Transverse colon (tissue), 4 donors: ENCODE data around the gene C6orf47. TPM values are rescaled to one million over a fixed set of nuclear protein-coding genes. Genes with fewer than 3 reads are reported as not detected.
A peak's percentile ranks its signal among the peaks of the same experiment; 100 is the strongest.

ENCODE experiments used
- DNase-seq: peaks from one replicate; pipeline ENCODE4 v3.0.0-alpha.2; 2019
- H3K27ac ChIP-seq, 4 donors: fragments of 200-600 bp; sonication (generic); 2 replicates each; pipeline ENCODE4 v1.5.1; 2016 to 2018; ENCODE audit warnings: inconsistent platforms in 4 of 4
- H3K27me3 ChIP-seq: fragments of 200-600 bp; sonication (generic); 2 replicates; pipeline ENCODE4 v1.5.1; 2017; ENCODE audit warnings: inconsistent platforms
- H3K36me3 ChIP-seq, 4 donors: fragments of 200-600 bp; sonication (generic); 2 replicates each; pipeline ENCODE4 v1.5.1; 2017 to 2019; ENCODE audit warnings: inconsistent platforms in 4 of 4
- H3K4me1 ChIP-seq, 4 donors: fragments of 200-600 bp; sonication (generic); 2 replicates each; pipeline ENCODE4 v1.5.1; 2017 to 2020; ENCODE audit warnings: inconsistent platforms in 4 of 4
- H3K4me3 ChIP-seq, 4 donors: fragments of 200-600 bp; sonication (generic); 1 replicate in 1 of 4; 2 replicates in 3 of 4; pipeline versions ENCODE4 v1.5.1 to v1.6.1; 2017 to 2019; ENCODE audit warnings: inconsistent platforms in 4 of 4
- H3K9me3 ChIP-seq, 2 donors: fragments of 200-600 bp; sonication (generic); 2 replicates each; pipeline ENCODE4 v1.5.1; 2017 to 2019; ENCODE audit warnings: inconsistent platforms in 2 of 2
- EP300 ChIP-seq: sonication (generic); formaldehyde crosslinking; IDR thresholded peaks from one replicate; pipeline ENCODE4 v1.6.1; 2017; ENCODE audit warnings: antibody characterized with exemption, low read depth
- POLR2A ChIP-seq: fragments of 450-650 bp; IDR thresholded peaks from one replicate; pipeline ENCODE4 v1.6.1; 2016; ENCODE audit warnings: antibody characterized with exemption, mild to moderate bottlenecking, moderate library complexity
- POLR2AphosphoS5 ChIP-seq, 3 donors: sonication (generic); formaldehyde crosslinking; IDR thresholded peaks; one replicate each; pipeline ENCODE4 v1.6.1; 2016; ENCODE audit warnings: antibody characterized with exemption in 3 of 3
- WGBS, 2 donors: methylation state at CpG; one replicate each; pipeline ENCODE4 v1.1.5; 2018; ENCODE audit warnings: low coverage in 1 of 2; 5-methylcytosine and 5-hydroxymethylcytosine counted together
- in situ Hi-C, 4 donors: fragments of 200-750 bp; cut with MboI; loops; one replicate each; pipeline versions ENCODE4 v1.15.0 to v1.15.1; 2017; ENCODE audit warnings: low sequenced_read_pairs in 3 of 4, low pct_ligation_motif_present in 1 of 4, low pct_unique_long_range_greater_than_20kb in 1 of 4
- intact Hi-C: fragments of 100-400 bp; cut with DNase I; formaldehyde crosslinking; loops from one replicate; pipeline ENCODE4 v1.15.1; 2023; ENCODE audit warnings: low total_unique reads
- total RNA-seq, 4 donors: library from RNA; depleted of rRNA; stranded (reverse); fragments of >200 nt; gene quantifications; one replicate each; pipeline ENCODE4 v1.1.0, GENCODE V29; 2016
- TF ChIP-seq, protein P1 (sequence below), 5 experiments: fragments of 200-600 bp in 3 of 5; fragments of 450-650 bp in 2 of 5; sonication (generic) in 3 of 5; IDR thresholded peaks; 1 replicate in 2 of 5; 2 replicates in 3 of 5; pipeline ENCODE4 v1.5.1; 2016 to 2017; ENCODE audit warnings: antibody characterized with exemption in 5 of 5, inconsistent platforms in 3 of 5, mild to moderate bottlenecking in 2 of 5, moderate library complexity in 1 of 5

C6orf47 gene
- total RNA-seq, 4 donors from 2014 or later, result 18.7 to 45.7 (median 25.2) TPM

DNA sequence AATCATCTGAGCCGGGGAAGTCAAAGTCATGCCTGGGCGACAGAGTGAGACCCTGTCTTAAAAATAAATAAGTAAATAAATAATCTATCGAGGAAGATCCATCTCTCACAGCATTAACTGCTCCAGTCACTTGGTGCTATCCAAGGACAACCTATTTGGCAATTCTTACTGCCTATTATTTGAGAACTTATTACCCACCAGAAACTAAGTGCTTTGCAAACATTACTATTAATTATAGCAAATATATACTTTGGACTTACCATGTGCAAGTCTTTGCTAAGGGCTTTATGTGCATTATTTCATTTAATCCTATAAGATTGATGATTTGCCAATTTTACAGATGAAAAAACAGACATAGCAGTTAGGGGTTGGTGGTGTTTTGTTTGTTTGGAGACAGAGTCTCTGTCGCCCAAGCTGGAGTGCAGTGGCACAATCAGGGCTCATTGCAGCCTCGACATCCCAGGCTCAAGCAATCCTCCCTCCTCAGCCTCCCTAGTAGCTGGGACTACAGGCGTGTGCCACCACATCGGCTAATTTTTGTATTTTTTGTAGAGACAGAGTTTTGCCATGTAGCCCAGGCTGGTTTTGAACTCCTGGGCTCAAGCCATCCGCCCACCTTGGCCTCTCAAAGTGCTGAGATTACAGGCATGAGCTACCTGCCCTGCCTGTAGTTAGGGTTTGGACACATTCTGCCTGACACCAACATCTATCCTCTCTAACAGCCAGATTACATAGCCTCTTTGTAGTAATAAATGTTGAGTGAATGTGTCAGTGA, 5.8 kb downstream of the C6orf47 start:
- Histone ChIP-seq H3K4me1 (peaks cover 20 to 62% (median 41%) of the 10 kb centered on the region in 4 donors), H3K9me3 (no peaks in the 10 kb centered on the region), H3K4me3 (no peak overlapping the region), H3K27me3 (no peaks in the 10 kb centered on the region), H3K36me3 (peaks cover 0 to 7% (median 0%) of the 10 kb centered on the region in 4 donors), H3K27ac (no peak overlapping the region)
- TF ChIP-seq EP300, result no peak
- no peak for TF ChIP-seq POLR2A
- TF ChIP-seq, protein P1, sequence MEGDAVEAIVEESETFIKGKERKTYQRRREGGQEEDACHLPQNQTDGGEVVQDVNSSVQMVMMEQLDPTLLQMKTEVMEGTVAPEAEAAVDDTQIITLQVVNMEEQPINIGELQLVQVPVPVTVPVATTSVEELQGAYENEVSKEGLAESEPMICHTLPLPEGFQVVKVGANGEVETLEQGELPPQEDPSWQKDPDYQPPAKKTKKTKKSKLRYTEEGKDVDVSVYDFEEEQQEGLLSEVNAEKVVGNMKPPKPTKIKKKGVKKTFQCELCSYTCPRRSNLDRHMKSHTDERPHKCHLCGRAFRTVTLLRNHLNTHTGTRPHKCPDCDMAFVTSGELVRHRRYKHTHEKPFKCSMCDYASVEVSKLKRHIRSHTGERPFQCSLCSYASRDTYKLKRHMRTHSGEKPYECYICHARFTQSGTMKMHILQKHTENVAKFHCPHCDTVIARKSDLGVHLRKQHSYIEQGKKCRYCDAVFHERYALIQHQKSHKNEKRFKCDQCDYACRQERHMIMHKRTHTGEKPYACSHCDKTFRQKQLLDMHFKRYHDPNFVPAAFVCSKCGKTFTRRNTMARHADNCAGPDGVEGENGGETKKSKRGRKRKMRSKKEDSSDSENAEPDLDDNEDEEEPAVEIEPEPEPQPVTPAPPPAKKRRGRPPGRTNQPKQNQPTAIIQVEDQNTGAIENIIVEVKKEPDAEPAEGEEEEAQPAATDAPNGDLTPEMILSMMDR (IDR thresholded peaks at IDR 0.05), result no peak
- no peak for TF ChIP-seq POLR2AphosphoS5 (IDR thresholded peaks at IDR 0.05)
- no peak for DNase-seq
- WGBS, 2 donors, result 88 to 91% methylated on average over 3 to 8 of the region's 8 CpGs
- intact Hi-C loops, result loop anchor here (5.0 kb wide), 1 partner anchor 498 kb away; the partner anchor contains the start of genes PPT2 and PRRT1
- in situ Hi-C loops, result no loop called here

DNA sequence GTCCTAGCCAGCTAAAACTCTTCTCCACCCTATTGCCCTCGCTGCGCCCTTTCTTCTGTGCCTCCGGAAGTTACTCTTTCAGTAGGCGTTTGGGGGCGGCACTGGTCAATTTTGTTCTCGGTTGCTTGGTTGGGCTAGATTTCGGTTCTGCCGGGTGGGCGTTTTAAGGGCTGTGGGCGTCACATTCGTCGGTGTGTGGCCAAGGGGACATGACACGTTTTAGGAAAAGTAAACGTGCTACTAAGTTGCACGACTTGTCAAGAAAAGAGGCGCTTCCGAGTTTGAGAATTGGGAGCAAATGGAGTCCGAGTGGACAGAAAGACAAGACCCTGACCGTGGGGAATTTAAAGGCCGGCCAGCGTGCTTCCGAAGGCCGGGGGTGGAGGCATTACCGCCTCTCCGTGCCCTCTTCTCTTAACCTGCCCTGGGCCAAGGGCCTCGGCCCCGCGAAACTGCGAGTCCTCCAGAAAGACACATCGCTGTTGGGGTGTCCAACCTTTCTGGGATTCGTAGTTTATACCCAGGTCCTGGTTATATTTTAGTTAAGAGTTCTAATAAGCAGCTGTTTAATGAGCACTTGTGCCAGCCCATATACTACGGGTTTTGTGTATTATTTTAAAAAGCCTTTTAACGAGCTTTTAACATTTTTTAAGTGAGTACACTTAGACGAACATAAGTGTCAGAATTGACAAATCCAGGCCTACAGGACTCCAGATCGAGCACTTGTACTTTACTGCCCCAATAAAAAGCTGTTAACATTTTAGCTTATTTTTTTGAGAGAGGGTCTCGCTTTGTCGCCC, 7.5 kb downstream of the C6orf47 start:
- intact Hi-C loops (loop anchor here (5.0 kb wide), 1 partner anchor 499 kb away; the partner anchor contains the start of genes PPT2 and PRRT1), in situ Hi-C loops (no loop called here)
- Histone ChIP-seq H3K4me1 (peaks cover 5 to 45% (median 26%) of the 10 kb centered on the region in 4 donors), H3K36me3 (peaks cover 0 to 23% (median 7%) of the 10 kb centered on the region in 4 donors), H3K9me3 (no peaks in the 10 kb centered on the region), H3K27ac (peak overlapping the region; percentile 91 to 99 (median 94)), H3K4me3 (peak overlapping the region; percentile 28 to 75 (median 56)), H3K27me3 (no peaks in the 10 kb centered on the region)
- peak; percentile 91 for DNase-seq
- 6% methylated on average over 12 to 37 of the region's 37 CpGs for WGBS, 2 donors
- TF ChIP-seq EP300, result no peak
- TF ChIP-seq, protein P1 (IDR thresholded peaks at IDR 0.05), result no peak
- peak; percentile 1 to 89 (median 87) for TF ChIP-seq POLR2AphosphoS5 (IDR thresholded peaks at IDR 0.05)
- TF ChIP-seq POLR2A, result peak; percentile 83

DNA sequence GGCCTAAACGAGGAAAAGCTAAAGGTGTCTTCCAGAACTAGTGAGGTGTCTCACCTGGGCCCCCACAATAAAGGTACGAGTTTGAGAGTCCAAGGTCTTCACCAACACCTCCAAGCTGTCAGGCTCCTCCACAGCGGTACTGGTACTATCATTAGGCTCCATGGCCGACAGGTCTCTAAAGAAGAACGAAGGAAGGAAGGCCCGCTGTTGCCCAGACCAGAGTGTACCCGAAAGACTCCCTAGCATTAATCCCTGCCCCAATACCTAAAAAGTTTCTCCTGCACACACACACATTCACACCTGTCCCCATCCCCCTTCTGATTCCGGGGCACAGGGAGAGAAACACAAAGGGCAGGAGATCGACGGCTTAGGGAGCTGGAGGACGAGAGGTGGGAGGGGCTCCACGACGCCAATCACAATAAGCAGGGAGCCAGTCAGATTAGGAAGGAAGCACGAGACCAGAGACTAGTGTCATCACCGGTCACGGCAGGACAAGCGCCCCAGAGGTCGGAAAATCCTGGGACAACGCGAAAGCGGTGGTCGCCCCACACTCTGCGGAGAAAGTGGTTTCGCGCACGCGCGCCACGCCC, 8.9 kb downstream of the C6orf47 start:
- peak; percentile 35 to 66 (median 39) for TF ChIP-seq POLR2AphosphoS5 (IDR thresholded peaks at IDR 0.05)
- TF ChIP-seq EP300, result no peak

DNA sequence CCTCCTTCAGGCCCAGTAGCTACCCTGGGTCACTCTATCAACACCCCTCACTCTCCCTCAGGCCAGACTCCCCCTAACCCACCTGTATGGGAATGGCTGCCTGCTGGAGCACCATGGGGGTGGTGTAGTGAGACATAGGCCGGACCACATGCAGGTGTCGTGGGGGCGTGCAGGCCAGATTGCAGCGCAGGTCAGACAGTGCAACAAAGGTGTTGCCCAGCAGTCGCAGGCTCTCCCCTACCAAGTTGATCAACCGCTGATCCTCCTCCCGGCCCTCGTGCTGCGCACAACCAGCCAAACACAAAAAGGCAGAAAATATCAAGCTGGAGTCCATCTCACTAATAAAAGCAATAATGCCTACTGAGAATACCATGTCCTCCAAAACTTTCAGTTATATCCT, 15.3 kb downstream of the C6orf47 start:
- 96 to 97% methylated on average over 5 to 9 of the region's 9 CpGs for WGBS, 2 donors
- intact Hi-C loops, result no loop called here
- Histone ChIP-seq H3K27ac (no peak overlapping the region), H3K4me3 (no peak overlapping the region), H3K27me3 (no peaks in the 10 kb centered on the region), H3K4me1 (peaks cover 0 to 2% (median 0%) of the 10 kb centered on the region in 4 donors), H3K36me3 (peaks cover 0 to 87% (median 42%) of the 10 kb centered on the region in 4 donors), H3K9me3 (no peaks in the 10 kb centered on the region)
- DNase-seq, result no peak
- TF ChIP-seq POLR2A, result no peak
- in situ Hi-C loops, result no loop called here

More for the DNA sequence above, 8.9 kb downstream of the C6orf47 start:
- peak overlapping the region; percentile 91 to 99 (median 94) for H3K27ac ChIP-seq
- H3K27me3 ChIP-seq, result no peaks in the 10 kb centered on the region
- 2 to 9% methylated on average over 4 to 28 of the region's 29 CpGs for WGBS, 2 donors
- H3K4me3 ChIP-seq, result peak overlapping the region; percentile 52 to 93 (median 67)
- peaks cover 5 to 35% (median 18%) of the 10 kb centered on the region in 4 donors for H3K4me1 ChIP-seq
- peaks cover 0 to 38% (median 14%) of the 10 kb centered on the region in 4 donors for H3K36me3 ChIP-seq
- peak; percentile 80 for DNase-seq
- intact Hi-C loops, result loop anchor here (5.0 kb wide), 1 partner anchor 501 kb away; the partner anchor contains the start of genes PPT2 and PRRT1
- in situ Hi-C loops, result no loop called here
- no peaks in the 10 kb centered on the region for H3K9me3 ChIP-seq
